ENCODE data around the gene SMARCA2.
A peak's percentile ranks its signal among the peaks of the same experiment; 100 is the strongest.

The SMARCA2 gene

GRCh38 chr9:2178034-2178734 lies 163.0 kb downstream of the SMARCA2 start:
- ChIA-PET POLR2A (no interaction called here), CTCF (no interaction called here)
- TF ChIP-seq L3MBTL2 (conservative IDR thresholded peaks at IDR 0.05) (no peak), SUZ12 (IDR thresholded peaks at IDR 0.05) (no peak), ARNT (IDR thresholded peaks at IDR 0.05) (no peak), BHLHE40 (IDR thresholded peaks at IDR 0.05; ENCODE audit: borderline replicate concordance) (no peak), FOXA1 (IDR thresholded peaks at IDR 0.05) (no peak), FOXM1 (IDR thresholded peaks at IDR 0.05; ENCODE audit: borderline replicate concordance) (no peak), ZNF384 (IDR thresholded peaks at IDR 0.05) (no peak), FOXK2 (IDR thresholded peaks at IDR 0.05) (no peak), TARDBP (IDR thresholded peaks at IDR 0.05) (no peak), HDGF (IDR thresholded peaks at IDR 0.05; ENCODE audit: borderline replicate concordance) (no peak), NFRKB (IDR thresholded peaks at IDR 0.05) (no peak)
- DNase-seq (ENCODE audit: extremely low spot score), result no peak

DNA sequence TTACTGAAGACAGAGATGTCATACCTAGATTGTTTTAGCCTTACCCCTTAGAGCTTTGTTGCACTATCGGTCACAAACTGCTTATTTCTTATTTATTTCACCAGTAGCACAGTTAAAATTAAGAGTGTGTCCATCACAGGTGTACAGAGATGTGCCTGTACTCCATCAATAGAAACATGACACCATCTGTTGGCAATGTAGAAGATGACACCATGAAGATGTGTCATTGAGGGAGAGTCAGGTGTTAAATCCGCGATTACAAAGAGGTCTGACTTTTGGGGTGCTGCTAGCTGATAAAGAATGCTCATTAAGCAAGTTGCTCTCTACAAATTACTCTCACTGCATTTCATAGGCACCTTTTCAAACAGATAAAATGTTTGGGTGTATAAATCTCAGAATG lies 164.4 kb downstream of the SMARCA2 start:
- POLR2A ChIA-PET, result no interaction called here
- CTCF ChIA-PET, result interaction anchor here (0.6 kb wide), 1 partner anchor 1124 kb away, joined by 3 read pairs; no protein-coding TSS in a partner anchor
- DNase-seq (ENCODE audit: extremely low spot score), result no peak
- TF ChIP-seq, protein P1, sequence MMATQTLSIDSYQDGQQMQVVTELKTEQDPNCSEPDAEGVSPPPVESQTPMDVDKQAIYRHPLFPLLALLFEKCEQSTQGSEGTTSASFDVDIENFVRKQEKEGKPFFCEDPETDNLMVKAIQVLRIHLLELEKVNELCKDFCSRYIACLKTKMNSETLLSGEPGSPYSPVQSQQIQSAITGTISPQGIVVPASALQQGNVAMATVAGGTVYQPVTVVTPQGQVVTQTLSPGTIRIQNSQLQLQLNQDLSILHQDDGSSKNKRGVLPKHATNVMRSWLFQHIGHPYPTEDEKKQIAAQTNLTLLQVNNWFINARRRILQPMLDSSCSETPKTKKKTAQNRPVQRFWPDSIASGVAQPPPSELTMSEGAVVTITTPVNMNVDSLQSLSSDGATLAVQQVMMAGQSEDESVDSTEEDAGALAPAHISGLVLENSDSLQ (IDR thresholded peaks at IDR 0.05), result no peak
- TF ChIP-seq ARNT (IDR thresholded peaks at IDR 0.05), result no peak
- TF ChIP-seq BHLHE40 (IDR thresholded peaks at IDR 0.05; ENCODE audit: borderline replicate concordance), result no peak
- no peak for TF ChIP-seq ELF4 (IDR thresholded peaks at IDR 0.05)
- no peak for TF ChIP-seq SUZ12 (IDR thresholded peaks at IDR 0.05)
- no peak for TF ChIP-seq HDGF (IDR thresholded peaks at IDR 0.05; ENCODE audit: borderline replicate concordance)
- no peak for TF ChIP-seq FOXA1 (IDR thresholded peaks at IDR 0.05)
- TF ChIP-seq FOXK2 (IDR thresholded peaks at IDR 0.05), result no peak
- TF ChIP-seq TARDBP (IDR thresholded peaks at IDR 0.05), result no peak

DNA sequence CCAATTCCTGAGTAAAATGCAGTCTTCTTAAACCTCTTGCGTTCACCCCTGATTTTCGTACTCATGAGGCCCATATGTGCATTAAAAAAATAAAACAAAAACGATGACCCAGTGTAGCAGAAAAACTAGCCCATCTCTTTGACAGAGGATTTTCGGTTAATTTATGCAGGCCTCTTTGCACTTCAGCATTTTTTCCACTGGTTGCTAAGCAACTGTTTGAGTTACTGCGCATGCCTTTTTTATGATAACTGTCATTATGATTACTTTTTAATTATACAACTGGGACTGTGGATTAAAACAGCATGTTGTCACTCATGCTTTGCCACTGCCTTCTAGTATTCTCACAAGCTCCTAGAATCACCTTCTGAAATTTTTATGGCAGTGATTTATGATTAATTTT lies 165.0 kb downstream of the SMARCA2 start:
- no peak for DNase-seq (ENCODE audit: extremely low spot score)
- POLR2A ChIA-PET, result no interaction called here
- CTCF ChIA-PET, result no interaction called here
- TF ChIP-seq ARNT (IDR thresholded peaks at IDR 0.05), result no peak
- no peak for TF ChIP-seq NFRKB (IDR thresholded peaks at IDR 0.05)
- TF ChIP-seq CTBP1 (IDR thresholded peaks at IDR 0.05; ENCODE audit: borderline replicate concordance), result no peak
- no peak for TF ChIP-seq FOXK2 (IDR thresholded peaks at IDR 0.05)
- no peak for TF ChIP-seq L3MBTL2 (conservative IDR thresholded peaks at IDR 0.05)
- TF ChIP-seq TARDBP (IDR thresholded peaks at IDR 0.05), result no peak
- TF ChIP-seq LEF1 (IDR thresholded peaks at IDR 0.05; ENCODE audit: borderline replicate concordance), result no peak

GRCh38 chr9:2180704-2181103 lies 165.6 kb downstream of the SMARCA2 start:
- no peak for TF ChIP-seq L3MBTL2 (conservative IDR thresholded peaks at IDR 0.05)
- no peak for TF ChIP-seq FOXM1 (IDR thresholded peaks at IDR 0.05; ENCODE audit: borderline replicate concordance)
- no peak for TF ChIP-seq TARDBP (IDR thresholded peaks at IDR 0.05)
- TF ChIP-seq HDGF (IDR thresholded peaks at IDR 0.05; ENCODE audit: borderline replicate concordance), result no peak
- no peak for TF ChIP-seq FOXK2 (IDR thresholded peaks at IDR 0.05)
- no peak for TF ChIP-seq SP1 (IDR thresholded peaks at IDR 0.05)
- TF ChIP-seq LEF1 (IDR thresholded peaks at IDR 0.05; ENCODE audit: borderline replicate concordance), result no peak
- no peak for TF ChIP-seq BHLHE40 (IDR thresholded peaks at IDR 0.05; ENCODE audit: borderline replicate concordance)
- no peak for TF ChIP-seq FOXA1 (IDR thresholded peaks at IDR 0.05)
- TF ChIP-seq, protein P1 (IDR thresholded peaks at IDR 0.05), result no peak
- TF ChIP-seq NFRKB (IDR thresholded peaks at IDR 0.05), result no peak
- no peak for TF ChIP-seq ZNF384 (IDR thresholded peaks at IDR 0.05)
- TF ChIP-seq SUZ12 (IDR thresholded peaks at IDR 0.05), result no peak
- no peak for TF ChIP-seq ELF4 (IDR thresholded peaks at IDR 0.05)
- TF ChIP-seq CTBP1 (IDR thresholded peaks at IDR 0.05; ENCODE audit: borderline replicate concordance), result no peak
- no peak for TF ChIP-seq ARNT (IDR thresholded peaks at IDR 0.05)
- DNase-seq (ENCODE audit: extremely low spot score), result no peak
- CTCF ChIA-PET, result no interaction called here
- POLR2A ChIA-PET, result no interaction called here

- CTCF ChIA-PET, result interaction anchor here (0.7 to 0.9 kb wide), 2 partner anchors 50 to 642 kb away, joined by 3 to 4 read pairs; no protein-coding TSS in a partner anchor
- POLR2A ChIA-PET, result no interaction called here
- TF ChIP-seq ARNT (IDR thresholded peaks at IDR 0.05) (no peak), ZNF384 (IDR thresholded peaks at IDR 0.05) (no peak), TARDBP (IDR thresholded peaks at IDR 0.05) (no peak), HDGF (IDR thresholded peaks at IDR 0.05; ENCODE audit: borderline replicate concordance) (no peak), BHLHE40 (IDR thresholded peaks at IDR 0.05; ENCODE audit: borderline replicate concordance) (no peak), FOXM1 (IDR thresholded peaks at IDR 0.05; ENCODE audit: borderline replicate concordance) (no peak), SP1 (IDR thresholded peaks at IDR 0.05) (no peak), LEF1 (IDR thresholded peaks at IDR 0.05; ENCODE audit: borderline replicate concordance) (no peak), ELF4 (IDR thresholded peaks at IDR 0.05) (no peak), CTBP1 (IDR thresholded peaks at IDR 0.05; ENCODE audit: borderline replicate concordance) (no peak), FOXA1 (IDR thresholded peaks at IDR 0.05) (no peak), FOXK2 (IDR thresholded peaks at IDR 0.05) (no peak), L3MBTL2 (conservative IDR thresholded peaks at IDR 0.05) (no peak), NFRKB (IDR thresholded peaks at IDR 0.05) (no peak), SUZ12 (IDR thresholded peaks at IDR 0.05) (no peak)
- TF ChIP-seq, protein P1 (IDR thresholded peaks at IDR 0.05), result no peak
- DNase-seq (ENCODE audit: extremely low spot score), result peak; percentile 20
Measured at GRCh38 chr9:2181792-2182191, 166.6 kb downstream of the SMARCA2 start.

All from HEK293T (cell line).